ENCODE data around the gene MAPK12. TPM values are rescaled to one million over a fixed set of nuclear protein-coding genes. Genes with fewer than 3 reads are reported as not detected.

MAPK12 gene
- total and polyA plus RNA-seq, 2 donors (not counting 1 experiment from before 2014, with no cell fraction given) = 6.5 to 7.8 TPM

DNA sequence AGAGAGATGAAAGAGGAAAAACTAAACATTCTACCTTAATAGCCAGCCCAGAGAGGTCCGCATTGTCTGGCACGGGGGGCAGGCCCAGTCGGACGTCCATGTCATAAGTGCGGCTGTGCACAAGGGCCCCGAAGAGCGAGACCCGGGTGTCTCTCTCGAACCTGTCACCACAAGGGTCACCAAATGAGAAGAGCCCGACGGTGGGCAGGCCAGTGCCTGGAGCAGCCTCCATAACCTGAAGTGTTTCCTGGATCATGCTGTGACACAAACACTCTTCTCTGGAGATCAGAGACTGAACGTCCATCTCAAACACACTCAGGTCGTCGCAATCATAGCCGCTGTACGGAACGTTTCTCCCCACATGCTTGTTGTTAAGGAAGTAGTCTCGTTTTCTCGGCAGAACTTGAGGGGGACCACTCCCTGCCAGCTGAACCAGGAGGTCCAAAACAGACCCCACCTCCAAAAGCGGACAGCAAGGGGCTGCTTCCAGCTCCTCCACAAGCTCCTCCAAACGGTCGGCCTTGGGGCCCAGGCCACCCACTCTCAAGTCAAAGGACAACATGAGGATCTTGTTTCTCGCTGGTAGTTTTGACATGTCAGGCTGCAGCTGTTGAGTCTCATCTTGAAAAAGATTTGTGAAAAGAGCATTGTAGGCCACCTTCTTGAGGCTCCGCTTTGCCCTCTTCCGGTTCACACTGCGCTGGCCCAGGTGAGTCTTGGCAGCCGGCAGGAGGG is 17.6 kb downstream of the MAPK12 start:
- ChIA-PET CTCF (interaction anchor here (0.8 to 2.9 kb wide), 12 partner anchors 8 to 476 kb away, joined by 3 to 20 read pairs (median 4); partner anchors contain the start of genes HDAC10, LMF2, NCAPH2 and SCO2), POLR2A (interaction anchor here (0.6 to 1.7 kb wide), 7 partner anchors 9 to 377 kb away, joined by 3 to 9 read pairs (median 5); no protein-coding TSS in a partner anchor)
- no peaks in the 10 kb centered on the region for H3K27me3 ChIP-seq (replicated peaks in 1 of 4; ENCODE audit: control extremely low read depth in 1 of 4, control insufficient read depth in 3 of 4, insufficient read depth in 4 of 4, low read length in 3 of 4)
- peak overlapping the region; percentile 65 to 99 (median 90) for H3K4me3 ChIP-seq (ENCODE audit: control extremely low read depth in 1 of 5, extremely low read depth in 1 of 5, insufficient read depth in 1 of 5, low read depth in 2 of 5, low read length in 4 of 5)
- peak overlapping the region; percentile 93 for H3K4me2 ChIP-seq (replicated peaks; ENCODE audit: low read depth, low read length, poor library complexity, severe bottlenecking)
- H2AFZ ChIP-seq (ENCODE audit: insufficient read depth, low read depth, low read length, poor library complexity, severe bottlenecking) = peak overlapping the region; percentile 85
- peaks cover 87% of the 10 kb centered on the region for H3K79me2 ChIP-seq (ENCODE audit: control insufficient read depth, insufficient read depth, low read length)
- peaks cover 0 to 38% of the 10 kb centered on the region in 2 experiments for H3K36me3 ChIP-seq (replicated peaks in 1 of 2; ENCODE audit: control extremely low read depth in 1 of 2, control insufficient read depth in 1 of 2, extremely low read depth in 1 of 2, insufficient read depth in 2 of 2, low read length in 1 of 2)
- Mint-ChIP-seq H3K4me3 (peak overlapping the region; percentile 96), H3K27me3 (no peaks in the 10 kb centered on the region), H3K4me1 (peaks cover 40% of the 10 kb centered on the region), H3K9me3 (ENCODE audit: insufficient read depth) (no peaks in the 10 kb centered on the region), H3K27ac (peak overlapping the region; percentile 99)
- H3K4me1 ChIP-seq (ENCODE audit: control insufficient read depth in 2 of 2, insufficient read depth in 2 of 2, low read length in 2 of 2) = peaks cover 30 to 61% of the 10 kb centered on the region in 2 donors
- WGBS (ENCODE audit: insufficient coverage) = 30% methylated on average over 24 of the region's 27 CpGs
- peaks cover 76% of the 10 kb centered on the region for H4K20me1 ChIP-seq (ENCODE audit: control insufficient read depth, insufficient read depth, low read length, poor library complexity, severe bottlenecking)
- intact Hi-C loops (cut with micrococcal nuclease) = loop anchor here (1.0 to 2.0 kb wide), 5 partner anchors 8 to 377 kb away; partner anchors contain the start of gene MAPK11
- H3K27ac ChIP-seq (ENCODE audit: low read length in 2 of 2) = peak overlapping the region; percentile 91 to 96
- H3K9me3 ChIP-seq (ENCODE audit: control extremely low read depth in 1 of 3, control insufficient read depth in 2 of 3, insufficient read depth in 1 of 3, low read length in 2 of 3) = no peaks in the 10 kb centered on the region
- no peak for DNase-seq
- no peak for ATAC-seq (ENCODE audit: low read depth)
- peak overlapping the region; percentile 88 for H3K9ac ChIP-seq (ENCODE audit: low read length)
- TF ChIP-seq EZH2 (IDR thresholded peaks at IDR 0.05; ENCODE audit: borderline replicate concordance, insufficient read depth, low read depth, low read length, poor library complexity, severe bottlenecking) = no peak
- TF ChIP-seq, protein P1, sequence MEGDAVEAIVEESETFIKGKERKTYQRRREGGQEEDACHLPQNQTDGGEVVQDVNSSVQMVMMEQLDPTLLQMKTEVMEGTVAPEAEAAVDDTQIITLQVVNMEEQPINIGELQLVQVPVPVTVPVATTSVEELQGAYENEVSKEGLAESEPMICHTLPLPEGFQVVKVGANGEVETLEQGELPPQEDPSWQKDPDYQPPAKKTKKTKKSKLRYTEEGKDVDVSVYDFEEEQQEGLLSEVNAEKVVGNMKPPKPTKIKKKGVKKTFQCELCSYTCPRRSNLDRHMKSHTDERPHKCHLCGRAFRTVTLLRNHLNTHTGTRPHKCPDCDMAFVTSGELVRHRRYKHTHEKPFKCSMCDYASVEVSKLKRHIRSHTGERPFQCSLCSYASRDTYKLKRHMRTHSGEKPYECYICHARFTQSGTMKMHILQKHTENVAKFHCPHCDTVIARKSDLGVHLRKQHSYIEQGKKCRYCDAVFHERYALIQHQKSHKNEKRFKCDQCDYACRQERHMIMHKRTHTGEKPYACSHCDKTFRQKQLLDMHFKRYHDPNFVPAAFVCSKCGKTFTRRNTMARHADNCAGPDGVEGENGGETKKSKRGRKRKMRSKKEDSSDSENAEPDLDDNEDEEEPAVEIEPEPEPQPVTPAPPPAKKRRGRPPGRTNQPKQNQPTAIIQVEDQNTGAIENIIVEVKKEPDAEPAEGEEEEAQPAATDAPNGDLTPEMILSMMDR (IDR thresholded peaks at IDR 0.05) = no peak

Measured in B cell (primary cell).